HCT116 (cell line): ENCODE data around the gene LRIG1.

Experiments
- EGR1 ChIP-seq: IDR thresholded peaks from 2 replicates; pipeline ENCODE4 v1.6.1; 2012; ENCODE audit warnings: low read depth
- EZH2 ChIP-seq: fragments of 200-600 bp; sonication (generic); IDR thresholded peaks from 2 replicates; pipeline ENCODE4 v1.6.1; 2017; ENCODE audit warnings: antibody characterized with exemption, mixed run types
- EZH2phosphoT487 ChIP-seq: fragments of 200-600 bp; IDR thresholded peaks from 2 replicates; pipeline ENCODE4 v1.6.1; 2018; ENCODE audit warnings: antibody characterized with exemption, borderline replicate concordance
- POLR2A ChIP-seq: IDR thresholded peaks from 2 replicates; pipeline ENCODE4 v1.7.0; 2011; ENCODE audit warnings: borderline replicate concordance; ENCODE audit not compliant: insufficient read depth, insufficient read length; ENCODE audit errors: extremely low read depth
- POLR2AphosphoS5 ChIP-seq: IDR thresholded peaks from 2 replicates; pipeline ENCODE4 v1.6.1; 2011; ENCODE audit warnings: mild to moderate bottlenecking, low read depth, low read length, moderate library complexity
- RAD21 ChIP-seq: IDR thresholded peaks from 2 replicates; pipeline ENCODE4 v1.6.1; 2012; ENCODE audit warnings: low read depth, mild to moderate bottlenecking
- SIN3A ChIP-seq: IDR thresholded peaks from 2 replicates; pipeline ENCODE4 v1.6.1; 2012; ENCODE audit warnings: low read depth
- SP1 ChIP-seq: IDR thresholded peaks from 2 replicates; pipeline ENCODE4 v1.6.1; 2012; ENCODE audit warnings: low read depth
- TCF7L2 ChIP-seq: IDR thresholded peaks from 2 replicates; pipeline ENCODE4 v1.7.0; 2011; ENCODE audit warnings: borderline replicate concordance, inconsistent platforms; ENCODE audit not compliant: insufficient read depth, insufficient read length; ENCODE audit errors: extremely low read depth
- YY1 ChIP-seq: IDR thresholded peaks from 2 replicates; pipeline ENCODE4 v1.6.1; 2011; ENCODE audit warnings: low read length, low read depth, moderate library complexity, mild to moderate bottlenecking; ENCODE audit not compliant: insufficient replicate concordance; ENCODE audit errors: extremely low read depth
- TF ChIP-seq, protein P1 (sequence below), 3 experiments: fragments of 200-600 bp in 1 of 3; sonication (generic) in 1 of 3; IDR thresholded peaks in 2 of 3; conservative IDR thresholded peaks in 1 of 3; 2 replicates each; pipeline ENCODE4 v1.5.1; 2012 to 2017; ENCODE audit warnings: low read depth in 2 of 3, low read length in 2 of 3, antibody characterized with exemption in 1 of 3, borderline replicate concordance in 1 of 3, control low read depth in 1 of 3, mild to moderate bottlenecking in 1 of 3, mixed read lengths in 1 of 3, mixed run types in 1 of 3, moderate library complexity in 1 of 3; ENCODE audit not compliant: insufficient read depth in 1 of 3
- TF ChIP-seq, protein P2 (sequence below): IDR thresholded peaks from 2 replicates; pipeline ENCODE4 v1.6.1; 2012; ENCODE audit warnings: low read depth

DNA sequence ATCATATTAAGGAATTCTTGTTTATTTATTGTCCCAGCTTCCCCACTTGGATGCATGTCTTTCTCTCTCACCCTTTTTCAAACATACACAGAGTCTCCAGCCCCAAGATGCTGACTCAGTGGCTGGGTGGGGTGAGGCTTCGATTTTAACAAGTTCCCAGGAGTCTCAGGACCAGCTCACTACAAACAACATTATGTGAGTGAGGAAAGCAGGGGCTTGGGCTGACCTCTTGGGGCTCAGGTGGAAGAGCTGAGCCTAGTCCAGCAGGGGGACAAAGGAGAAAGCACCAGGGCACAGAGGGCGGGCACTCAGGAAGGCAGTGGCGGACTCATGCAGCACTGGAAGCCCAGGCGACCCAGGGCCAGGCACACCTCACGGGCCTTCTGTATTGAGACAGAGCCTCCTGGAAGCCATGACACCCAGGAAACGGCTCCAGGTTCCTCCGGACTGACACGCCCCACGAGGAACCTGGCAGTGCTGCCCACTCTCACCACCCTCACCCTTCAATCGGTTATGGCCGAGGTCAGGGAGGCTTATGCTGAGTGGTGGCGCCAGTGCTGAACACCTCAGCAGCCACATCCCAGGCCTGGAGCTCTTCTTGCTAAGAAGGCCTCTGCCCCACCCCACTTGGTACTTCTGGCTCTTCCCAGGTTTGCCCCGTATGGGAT lies 97.4 kb downstream of the LRIG1 start:
- TF ChIP-seq, protein P1, sequence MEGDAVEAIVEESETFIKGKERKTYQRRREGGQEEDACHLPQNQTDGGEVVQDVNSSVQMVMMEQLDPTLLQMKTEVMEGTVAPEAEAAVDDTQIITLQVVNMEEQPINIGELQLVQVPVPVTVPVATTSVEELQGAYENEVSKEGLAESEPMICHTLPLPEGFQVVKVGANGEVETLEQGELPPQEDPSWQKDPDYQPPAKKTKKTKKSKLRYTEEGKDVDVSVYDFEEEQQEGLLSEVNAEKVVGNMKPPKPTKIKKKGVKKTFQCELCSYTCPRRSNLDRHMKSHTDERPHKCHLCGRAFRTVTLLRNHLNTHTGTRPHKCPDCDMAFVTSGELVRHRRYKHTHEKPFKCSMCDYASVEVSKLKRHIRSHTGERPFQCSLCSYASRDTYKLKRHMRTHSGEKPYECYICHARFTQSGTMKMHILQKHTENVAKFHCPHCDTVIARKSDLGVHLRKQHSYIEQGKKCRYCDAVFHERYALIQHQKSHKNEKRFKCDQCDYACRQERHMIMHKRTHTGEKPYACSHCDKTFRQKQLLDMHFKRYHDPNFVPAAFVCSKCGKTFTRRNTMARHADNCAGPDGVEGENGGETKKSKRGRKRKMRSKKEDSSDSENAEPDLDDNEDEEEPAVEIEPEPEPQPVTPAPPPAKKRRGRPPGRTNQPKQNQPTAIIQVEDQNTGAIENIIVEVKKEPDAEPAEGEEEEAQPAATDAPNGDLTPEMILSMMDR (IDR thresholded peaks at IDR 0.05 in 2 of 3, conservative IDR thresholded peaks at IDR 0.05 in 1 of 3; ENCODE audit: borderline replicate concordance in 1 of 3, insufficient read depth in 1 of 3, low read depth in 2 of 3, low read length in 2 of 3) = no peak
- no peak for TF ChIP-seq EZH2phosphoT487
- no peak for TF ChIP-seq EZH2
- TF ChIP-seq SIN3A = no peak
- TF ChIP-seq TCF7L2 = no peak
- no peak for TF ChIP-seq POLR2AphosphoS5
- no peak for TF ChIP-seq POLR2A
- no peak for TF ChIP-seq SP1
- TF ChIP-seq, protein P2, sequence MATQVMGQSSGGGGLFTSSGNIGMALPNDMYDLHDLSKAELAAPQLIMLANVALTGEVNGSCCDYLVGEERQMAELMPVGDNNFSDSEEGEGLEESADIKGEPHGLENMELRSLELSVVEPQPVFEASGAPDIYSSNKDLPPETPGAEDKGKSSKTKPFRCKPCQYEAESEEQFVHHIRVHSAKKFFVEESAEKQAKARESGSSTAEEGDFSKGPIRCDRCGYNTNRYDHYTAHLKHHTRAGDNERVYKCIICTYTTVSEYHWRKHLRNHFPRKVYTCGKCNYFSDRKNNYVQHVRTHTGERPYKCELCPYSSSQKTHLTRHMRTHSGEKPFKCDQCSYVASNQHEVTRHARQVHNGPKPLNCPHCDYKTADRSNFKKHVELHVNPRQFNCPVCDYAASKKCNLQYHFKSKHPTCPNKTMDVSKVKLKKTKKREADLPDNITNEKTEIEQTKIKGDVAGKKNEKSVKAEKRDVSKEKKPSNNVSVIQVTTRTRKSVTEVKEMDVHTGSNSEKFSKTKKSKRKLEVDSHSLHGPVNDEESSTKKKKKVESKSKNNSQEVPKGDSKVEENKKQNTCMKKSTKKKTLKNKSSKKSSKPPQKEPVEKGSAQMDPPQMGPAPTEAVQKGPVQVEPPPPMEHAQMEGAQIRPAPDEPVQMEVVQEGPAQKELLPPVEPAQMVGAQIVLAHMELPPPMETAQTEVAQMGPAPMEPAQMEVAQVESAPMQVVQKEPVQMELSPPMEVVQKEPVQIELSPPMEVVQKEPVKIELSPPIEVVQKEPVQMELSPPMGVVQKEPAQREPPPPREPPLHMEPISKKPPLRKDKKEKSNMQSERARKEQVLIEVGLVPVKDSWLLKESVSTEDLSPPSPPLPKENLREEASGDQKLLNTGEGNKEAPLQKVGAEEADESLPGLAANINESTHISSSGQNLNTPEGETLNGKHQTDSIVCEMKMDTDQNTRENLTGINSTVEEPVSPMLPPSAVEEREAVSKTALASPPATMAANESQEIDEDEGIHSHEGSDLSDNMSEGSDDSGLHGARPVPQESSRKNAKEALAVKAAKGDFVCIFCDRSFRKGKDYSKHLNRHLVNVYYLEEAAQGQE = no peak
- no peak for TF ChIP-seq RAD21
- TF ChIP-seq YY1 = no peak
- TF ChIP-seq EGR1 = no peak
